HG03342 (cell line): ENCODE measurements around the gene SOWAHB.

Source experiments
- ATAC-seq: cut with Tn5 transposase; IDR thresholded peaks from one replicate; pipeline ENCODE4 v1.9.1; 2021; ENCODE audit warnings: mild to moderate bottlenecking, moderate library complexity; ENCODE audit not compliant: unreplicated experiment

Gene SOWAHB

GRCh38 chr4:76897536-76898384 lies at the start of gene SOWAHB:
Gene SOWAHB (minus strand): TSS chr4:76898144. CDS start chr4:76897849, 295 bp downstream.
- ATAC-seq, result no peak

- ATAC-seq, result no peak
Observed at GRCh38 chr4:76947369-76947768, 49.4 kb upstream of the SOWAHB start.

GRCh38 chr4:76943790-76944189 lies 45.8 kb upstream of the SOWAHB start:
- no peak for ATAC-seq

GRCh38 chr4:76943129-76943620 lies 45.2 kb upstream of the SOWAHB start:
- no peak for ATAC-seq

GRCh38 chr4:76939184-76939583 lies 41.2 kb upstream of the SOWAHB start:
- ATAC-seq, result no peak

- ATAC-seq, result no peak
Observed at GRCh38 chr4:76931576-76932276, 33.8 kb upstream of the SOWAHB start.

GRCh38 chr4:76931087-76931486 lies 33.1 kb upstream of the SOWAHB start:
- ATAC-seq, result no peak

- ATAC-seq, result no peak
Observed at GRCh38 chr4:76930685-76931084, 32.7 kb upstream of the SOWAHB start.

- no peak for ATAC-seq
Observed at GRCh38 chr4:76926841-76927240, 28.9 kb upstream of the SOWAHB start.

- no peak for ATAC-seq
Observed at GRCh38 chr4:76923619-76924357, 25.8 kb upstream of the SOWAHB start.

GRCh38 chr4:76920715-76921114 lies 22.8 kb upstream of the SOWAHB start:
- no peak for ATAC-seq

GRCh38 chr4:76909711-76910110 lies 11.8 kb upstream of the SOWAHB start:
- ATAC-seq, result no peak

GRCh38 chr4:76905521-76905920 lies 7.6 kb upstream of the SOWAHB start:
- no peak for ATAC-seq

- no peak for ATAC-seq
Observed at GRCh38 chr4:76904646-76905190, 6.8 kb upstream of the SOWAHB start.

GRCh38 chr4:76902233-76902890 lies 4.4 kb upstream of the SOWAHB start:
- ATAC-seq, result no peak

GRCh38 chr4:76898949-76899645 lies 1.2 kb upstream of the SOWAHB start:
- no peak for ATAC-seq

GRCh38 chr4:76898385-76898692 lies 395 bp upstream of the SOWAHB start:
- ATAC-seq, result no peak

GRCh38 chr4:76896614-76897535 lies 1.1 kb downstream of the SOWAHB start:
- ATAC-seq, result no peak

- no peak for ATAC-seq
Observed at GRCh38 chr4:76896048-76896447, 1.9 kb downstream of the SOWAHB start.
